Measurements from ENCODE around the gene PCDH9. TPM values are rescaled to one million over a fixed set of nuclear protein-coding genes. Genes with fewer than 3 reads are reported as not detected.

The PCDH9 gene
- total and polyA plus RNA-seq, 2 of the 13 experiments (the other 11 are each of a cell fraction or from before 2014, with no cell fraction given), result 0.09 TPM; not detected in 1

- ChIA-PET CTCF (ENCODE audit: low intra/inter-chr PET ratio, low total read pairs) (no interaction called here), POLR2A (no interaction called here)
- Histone ChIP-seq H2AFZ (ENCODE audit: low read length) (no peak overlapping the region), H3K4me1 (ENCODE audit: insufficient read depth, low read length) (no peaks in the 10 kb centered on the region), H3K4me3 (replicated peaks in 1 of 3; ENCODE audit: insufficient read depth in 1 of 3, low read depth in 2 of 3, low read length in 3 of 3) (no peak overlapping the region), H3K4me2 (ENCODE audit: low read depth, low read length) (no peak overlapping the region), H3K9ac (ENCODE audit: insufficient read depth, low read depth, low read length) (no peak overlapping the region), H3K36me3 (replicated peaks in 1 of 2; ENCODE audit: control insufficient read depth in 1 of 2, insufficient read depth in 2 of 2, low read length in 2 of 2) (no peaks in the 10 kb centered on the region), H3K27ac (ENCODE audit: extremely low read length, insufficient read depth, low read length) (no peak overlapping the region), H4K20me1 (ENCODE audit: insufficient read depth, low read length) (no peaks in the 10 kb centered on the region), H3K27me3 (ENCODE audit: control insufficient read depth in 1 of 2, insufficient read depth in 2 of 2, low read length in 2 of 2) (no peaks in the 10 kb centered on the region), H3K79me2 (ENCODE audit: insufficient read depth, low read length) (no peaks in the 10 kb centered on the region), H3K9me3 (ENCODE audit: low read length) (peaks cover 2% of the 10 kb centered on the region; the same call in 1 of the 2 replicates)
- FAIRE-seq (no peak), ATAC-seq (no peak), DNase-seq (ENCODE audit: low spot score) (no peak)
- TF ChIP-seq, protein P1, sequence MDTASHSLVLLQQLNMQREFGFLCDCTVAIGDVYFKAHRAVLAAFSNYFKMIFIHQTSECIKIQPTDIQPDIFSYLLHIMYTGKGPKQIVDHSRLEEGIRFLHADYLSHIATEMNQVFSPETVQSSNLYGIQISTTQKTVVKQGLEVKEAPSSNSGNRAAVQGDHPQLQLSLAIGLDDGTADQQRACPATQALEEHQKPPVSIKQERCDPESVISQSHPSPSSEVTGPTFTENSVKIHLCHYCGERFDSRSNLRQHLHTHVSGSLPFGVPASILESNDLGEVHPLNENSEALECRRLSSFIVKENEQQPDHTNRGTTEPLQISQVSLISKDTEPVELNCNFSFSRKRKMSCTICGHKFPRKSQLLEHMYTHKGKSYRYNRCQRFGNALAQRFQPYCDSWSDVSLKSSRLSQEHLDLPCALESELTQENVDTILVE (CRISPR knock-in tag; IDR thresholded peaks at IDR 0.05), result no peak
- intact Hi-C loops (cut with micrococcal nuclease; ENCODE audit: unreplicated experiment), result no loop called here
- WGBS (ENCODE audit: low lambda C conversion rate), result 3% methylated on average over 3 of the region's 3 CpGs
- BruUV-seq (replicated peaks), result no TSS peak
- in situ Hi-C loops (cut with HindIII; ENCODE audit: extremely low pct_ligation_motif_present, low pct_unique_long_range_greater_than_20kb), result no loop called here
These were observed 815.9 kb downstream of the PCDH9 start for GRCh38 chr13:66414066-66414800.

GRCh38 chr13:66410314-66410713, 819.8 kb downstream of the PCDH9 start:
- Histone ChIP-seq H3K4me2 (ENCODE audit: low read depth, low read length) (no peak overlapping the region), H3K27me3 (ENCODE audit: control insufficient read depth in 1 of 2, insufficient read depth in 2 of 2, low read length in 2 of 2) (no peaks in the 10 kb centered on the region), H3K27ac (ENCODE audit: extremely low read length, insufficient read depth, low read length) (no peak overlapping the region), H3K79me2 (ENCODE audit: insufficient read depth, low read length) (no peaks in the 10 kb centered on the region), H3K36me3 (replicated peaks in 1 of 2; ENCODE audit: control insufficient read depth in 1 of 2, insufficient read depth in 2 of 2, low read length in 2 of 2) (no peaks in the 10 kb centered on the region), H3K9me3 (ENCODE audit: low read length) (no peaks in the 10 kb centered on the region), H4K20me1 (ENCODE audit: insufficient read depth, low read length) (no peaks in the 10 kb centered on the region), H3K9ac (ENCODE audit: insufficient read depth, low read depth, low read length) (no peak overlapping the region), H3K4me1 (ENCODE audit: insufficient read depth, low read length) (no peaks in the 10 kb centered on the region), H2AFZ (ENCODE audit: low read length) (no peak overlapping the region), H3K4me3 (replicated peaks in 1 of 3; ENCODE audit: insufficient read depth in 1 of 3, low read depth in 2 of 3, low read length in 3 of 3) (no peak overlapping the region)
- ChIA-PET CTCF (ENCODE audit: low intra/inter-chr PET ratio, low total read pairs) (no interaction called here), POLR2A (no interaction called here)
- no peak for ATAC-seq
- no peak for DNase-seq (ENCODE audit: low spot score)
- WGBS (ENCODE audit: low lambda C conversion rate), result 0% methylated on average over 1 of the region's 1 CpG
- FAIRE-seq, result no peak
- no TSS peak for BruUV-seq (replicated peaks)
- intact Hi-C loops (cut with micrococcal nuclease; ENCODE audit: unreplicated experiment), result no loop called here
- TF ChIP-seq ZNF33B (CRISPR knock-in tag; IDR thresholded peaks at IDR 0.05) (no peak), USF2 (IDR thresholded peaks at IDR 0.05; ENCODE audit: low read depth, low read length) (no peak), USF2 (CRISPR knock-in tag; IDR thresholded peaks at IDR 0.05; ENCODE audit: borderline replicate concordance) (no peak)
- in situ Hi-C loops (cut with HindIII; ENCODE audit: extremely low pct_ligation_motif_present, low pct_unique_long_range_greater_than_20kb), result no loop called here
